HG03108 (cell line): ENCODE data around the gene TOP3A.

ENCODE experiments used
- ATAC-seq: cut with Tn5 transposase; IDR thresholded peaks from one replicate; pipeline ENCODE4 v1.9.1; 2021; ENCODE audit warnings: moderate library complexity; ENCODE audit not compliant: unreplicated experiment

The TOP3A gene

GRCh38 chr17:18253947-18254821, 60.6 kb downstream of the TOP3A start:
- no peak for ATAC-seq

GRCh38 chr17:18253187-18253884, 61.5 kb downstream of the TOP3A start:
- ATAC-seq: no peak

- no peak for ATAC-seq
These were observed 62.6 kb downstream of the TOP3A start for GRCh38 chr17:18252160-18252559.

- no peak for ATAC-seq
These were observed 63.6 kb downstream of the TOP3A start for GRCh38 chr17:18251204-18251603.

GRCh38 chr17:18250708-18251107, 64.1 kb downstream of the TOP3A start:
- ATAC-seq: no peak

GRCh38 chr17:18250259-18250658, 64.5 kb downstream of the TOP3A start:
- no peak for ATAC-seq

GRCh38 chr17:18248811-18249210, 66.0 kb downstream of the TOP3A start:
- no peak for ATAC-seq

- no peak for ATAC-seq
These were observed 66.5 kb downstream of the TOP3A start for GRCh38 chr17:18248300-18248731.

GRCh38 chr17:18247613-18248001, 67.2 kb downstream of the TOP3A start:
- no peak for ATAC-seq

- no peak for ATAC-seq
These were observed 67.7 kb downstream of the TOP3A start for GRCh38 chr17:18246880-18247612.

GRCh38 chr17:18246109-18246725, 68.6 kb downstream of the TOP3A start:
- ATAC-seq: no peak

- ATAC-seq: no peak
These were observed 69.6 kb downstream of the TOP3A start for GRCh38 chr17:18245038-18245776.

- ATAC-seq: no peak
These were observed 73.4 kb downstream of the TOP3A start for GRCh38 chr17:18241229-18241871.

- ATAC-seq: no peak
These were observed 74.3 kb downstream of the TOP3A start for GRCh38 chr17:18240449-18240848.

- ATAC-seq: no peak
These were observed 76.5 kb downstream of the TOP3A start for GRCh38 chr17:18238299-18238698.

- no peak for ATAC-seq
These were observed 77.3 kb downstream of the TOP3A start for GRCh38 chr17:18237461-18237860.

- ATAC-seq: no peak
These were observed 78.3 kb downstream of the TOP3A start for GRCh38 chr17:18236494-18236893.

GRCh38 chr17:18235743-18236256, 79.0 kb downstream of the TOP3A start:
- no peak for ATAC-seq

GRCh38 chr17:18234853-18235380, 79.9 kb downstream of the TOP3A start:
- no peak for ATAC-seq
